K562 (cell line): ENCODE results near the gene KISS1. TPM values are rescaled to one million over a fixed set of nuclear protein-coding genes. Genes with fewer than 3 reads are reported as not detected.

Source experiments
- ATAC-seq: fragments of 200-7000 bp; cut with Tn5 transposase; 3 replicates; pipeline ENCODE4 v1.9.1; 2020; ENCODE audit warnings: moderate library complexity
- BruUV-seq: library from RNA; stranded (reverse); fragments of 400-500 nt; replicated peaks from 2 replicates; lab custom pipeline; 2021; lab: Mats Ljungman, UMichigan
- CTCF ChIA-PET: fragments of 300-600 bp; formaldehyde crosslinking; extraction: SDS; loops from one replicate; lab custom pipeline; 2021; ENCODE audit warnings: low intra/inter-chr PET ratio; lab: Yijun Ruan, JAX
- POLR2A ChIA-PET: fragments of 300-600, 350-650 bp; sonication (Branson Sonifier 250); formaldehyde crosslinking; extraction: SDS; loops from one replicate; lab custom pipeline; 2021; ENCODE audit warnings: antibody characterized with exemption, inconsistent platforms; lab: Yijun Ruan, JAX
- DNase-seq, 4 experiments: peaks; one replicate each; pipeline versions ENCODE4 v3.0.0 to v3.0.0-alpha.2; 2011 to 2018; ENCODE audit warnings: low spot score in 3 of 4, mixed read lengths in 3 of 4; ENCODE audit errors: extremely low read depth in 1 of 4
- FAIRE-seq: peaks from 2 replicates; lab custom pipeline; 2011; peaks lifted over from hg19 to GRCh38; lab: Jason Lieb, UNC
- H2AFZ ChIP-seq: 2 replicates; pipeline ENCODE4 v1.6.0; 2011; ENCODE audit warnings: low read depth, low read length, control low read depth, inconsistent platforms
- H3K27ac ChIP-seq: fragments of 200-600 bp; 3 replicates; pipeline ENCODE4 v1.8.0; 2011; ENCODE audit warnings: low read depth, mild to moderate bottlenecking, control low read depth, inconsistent platforms, low read length, moderate library complexity, mixed read lengths; ENCODE audit errors: extremely low read depth
- H3K27me3 ChIP-seq, 2 experiments: fragments of 300-600 bp in 1 of 2; 2 replicates in 1 of 2; 3 replicates in 1 of 2; pipeline versions ENCODE4 v1.6.0 to v1.8.0; 2011; ENCODE audit warnings: inconsistent platforms in 2 of 2, low read length in 2 of 2, mild to moderate bottlenecking in 1 of 2, mixed read lengths in 1 of 2, moderate library complexity in 1 of 2; ENCODE audit not compliant: control insufficient read depth in 2 of 2, insufficient read depth in 2 of 2
- H3K36me3 ChIP-seq: fragments of 300-600 bp; 3 replicates; pipeline ENCODE4 v1.8.0; 2011; ENCODE audit warnings: mild to moderate bottlenecking, low read length, inconsistent platforms; ENCODE audit not compliant: control insufficient read depth, insufficient read depth
- H3K4me1 ChIP-seq, 2 experiments: fragments of 200-600 bp in 1 of 2; replicated peaks in 1 of 2; 2 replicates in 1 of 2; 3 replicates in 1 of 2; pipeline versions ENCODE4 v1.5.1 to v1.8.0; 2011; ENCODE audit warnings: inconsistent platforms in 2 of 2, low read length in 2 of 2, mild to moderate bottlenecking in 1 of 2, mixed read lengths in 1 of 2, moderate library complexity in 1 of 2; ENCODE audit not compliant: control insufficient read depth in 2 of 2, insufficient read depth in 2 of 2
- H3K4me2 ChIP-seq: 2 replicates; pipeline ENCODE4 v1.6.1; 2011; ENCODE audit warnings: low read length, control low read depth, inconsistent platforms, mixed read lengths; ENCODE audit not compliant: insufficient read depth
- H3K4me3 ChIP-seq: fragments of 200-600 bp; sonication (generic), shearing (Covaris generic); 2 replicates; pipeline ENCODE4 v1.5.1; 2016; ENCODE audit warnings: control low read depth, inconsistent platforms
- H3K79me2 ChIP-seq: fragments of 200-600 bp; 3 replicates; pipeline ENCODE4 v1.8.0; 2011; ENCODE audit warnings: low read length, inconsistent platforms; ENCODE audit not compliant: control insufficient read depth, insufficient read depth
- H3K9ac ChIP-seq, 2 experiments: 2 replicates each; pipeline versions ENCODE4 v1.6.0 to v1.6.1; 2011; ENCODE audit warnings: low read depth in 2 of 2, low read length in 2 of 2, control low read depth in 1 of 2, inconsistent platforms in 1 of 2, mild to moderate bottlenecking in 1 of 2, mixed read lengths in 1 of 2; ENCODE audit not compliant: insufficient read depth in 1 of 2
- H3K9me1 ChIP-seq: one replicate; pipeline ENCODE4 v1.6.0; 2011; ENCODE audit warnings: inconsistent platforms, mild to moderate bottlenecking, low read length, moderate library complexity; ENCODE audit not compliant: control insufficient read depth, insufficient read depth
- H3K9me3 ChIP-seq: replicated peaks from 2 replicates; pipeline ENCODE4 v1.5.1; 2011; ENCODE audit warnings: low read depth, low read length, inconsistent platforms; ENCODE audit not compliant: control insufficient read depth, insufficient read depth
- H4K20me1 ChIP-seq: replicated peaks from 2 replicates; pipeline ENCODE4 v1.6.1; 2011; ENCODE audit warnings: low read length, inconsistent platforms, mixed read lengths; ENCODE audit not compliant: control insufficient read depth, insufficient read depth
- CTCF ChIP-seq, 3 experiments: IDR thresholded peaks in 2 of 3; conservative IDR thresholded peaks in 1 of 3; 2 replicates each; pipeline ENCODE4 v1.5.1; 2011 to 2012; ENCODE audit warnings: low read length in 3 of 3, mild to moderate bottlenecking in 3 of 3, control low read depth in 2 of 3, improper control_type of control experiment in 1 of 3, inconsistent platforms in 1 of 3, low read depth in 1 of 3, mixed read lengths in 1 of 3, moderate library complexity in 1 of 3; ENCODE audit not compliant: insufficient read depth in 2 of 3
- DLX4 ChIP-seq: fragments of 250-450 bp; sonication (Bioruptor Pico); IDR thresholded peaks from 2 replicates; pipeline ENCODE4 v1.6.1; 2021; ENCODE audit warnings: mild to moderate bottlenecking
- ELK3 ChIP-seq: fragments of 450-650 bp; formaldehyde crosslinking; IDR thresholded peaks from 2 replicates; pipeline ENCODE4 v1.4.0; 2020; ENCODE audit warnings: mild to moderate bottlenecking
- PHF20 ChIP-seq: fragments of 450-650 bp; IDR thresholded peaks from 2 replicates; pipeline ENCODE4 v1.6.1; 2018; ENCODE audit not compliant: partially characterized antibody
- REST ChIP-seq, 2 experiments: fragments of 450-650 bp; formaldehyde crosslinking in 1 of 2; IDR thresholded peaks; 2 replicates each; pipeline versions ENCODE4 v1.4.0 to v1.6.1; 2014 to 2020; ENCODE audit warnings: mild to moderate bottlenecking in 2 of 2, borderline replicate concordance in 1 of 2, low read depth in 1 of 2
- RNF219 ChIP-seq: fragments of 250-450 bp; sonication (Bioruptor Pico); IDR thresholded peaks from 2 replicates; pipeline ENCODE4 v1.5.0; 2022; ENCODE audit warnings: mild to moderate bottlenecking
- SRSF7 ChIP-seq: fragments of 200-400 bp; formaldehyde crosslinking; optimal IDR thresholded peaks from 2 replicates; pipeline ENCODE3; 2017; ENCODE audit warnings: mild to moderate bottlenecking, low read depth, low read length
- ZNF551 ChIP-seq: fragments of 250-450 bp; sonication (Bioruptor Pico); IDR thresholded peaks from 2 replicates; pipeline ENCODE4 v1.5.0; 2021; ENCODE audit warnings: mild to moderate bottlenecking, moderate library complexity
- WGBS: fragments of 100-300 bp; shearing (Covaris generic); methylation state at CpG from one replicate; pipeline ENCODE4 v1.1.6; 2016; ENCODE audit warnings: low coverage, mixed read lengths; ENCODE audit not compliant: insufficient coverage; ENCODE audit errors: missing lambda C conversion rate; 5-methylcytosine and 5-hydroxymethylcytosine counted together
- in situ Hi-C: fragments of 300-500 bp; cut with MboI; formaldehyde crosslinking; loops from 4 replicates; pipeline ENCODE4 v1.15.0; 2018; ENCODE audit warnings: inconsistent platforms, mixed read lengths
- intact Hi-C: fragments of 100-400 bp; cut with micrococcal nuclease; formaldehyde crosslinking; loops from 2 replicates; pipeline ENCODE4 v1.14.2; 2022
- polyA plus RNA-seq, 8 experiments: library from polyadenylated mRNA; depleted of rRNA in 4 of 8; stranded (reverse) in 5 of 8; unstranded in 3 of 8; fragments of >200 nt; fragmentation: Nextera tagmentation in 2 of 8; fragmentation: Illumina TruSeq in 1 of 8; extraction: Ambion mirVana in 2 of 8; extraction: Trizol in 1 of 8; gene quantifications; 2 replicates each; pipeline versions ENCODE4 v1.2.1 to v1.2.3, GENCODE V29; 2011 to 2014; ENCODE audit warnings: inconsistent platforms in 1 of 8, missing spikeins in 1 of 8
- total RNA-seq, 7 experiments: library from RNA; depleted of rRNA in 6 of 7; stranded (reverse); fragments of >200 nt in 6 of 7; fragmentation: Illumina TruSeq in 2 of 7; extraction: Trizol in 2 of 7; gene quantifications; 2 replicates each; pipeline versions ENCODE4 v1.2.1 to v1.2.3, GENCODE V29; 2011 to 2021; ENCODE audit warnings: low replicate concordance in 1 of 7

The KISS1 gene
- total and polyA plus RNA-seq, 9 of the 15 experiments (the other 6 are each of a cell fraction or from before 2014, with no cell fraction given), result 0.31 TPM; not detected in 8

- in situ Hi-C loops (no loop called here), intact Hi-C loops (no loop called here)
- H4K20me1 ChIP-seq, result peaks cover 15% of the 10 kb centered on the region
- no peak overlapping the region for H3K27ac ChIP-seq
- no peaks in the 10 kb centered on the region for H3K9me3 ChIP-seq
- peaks cover 14 to 47% of the 10 kb centered on the region in 2 experiments for H3K27me3 ChIP-seq
- H3K4me2 ChIP-seq, result no peak overlapping the region
- ATAC-seq (no peak), FAIRE-seq (peak; percentile 46), DNase-seq (no peak)
- H3K4me3 ChIP-seq, result no peak overlapping the region
- H3K9me1 ChIP-seq, result no peaks in the 10 kb centered on the region
- H3K9ac ChIP-seq, result no peak overlapping the region
- no peak overlapping the region for H2AFZ ChIP-seq
- no peaks in the 10 kb centered on the region for H3K79me2 ChIP-seq
- WGBS, result 8% methylated on average over 8 of the region's 8 CpGs
- CTCF ChIA-PET, result no interaction called here
- H3K4me1 ChIP-seq, result peaks cover 13 to 17% of the 10 kb centered on the region in 2 experiments; a peak in 4 of 5 replicates
- no TSS peak for BruUV-seq
- POLR2A ChIA-PET, result no interaction called here
- no peaks in the 10 kb centered on the region for H3K36me3 ChIP-seq
- no peak for TF ChIP-seq ELK3 (CRISPR knock-in tag)
- TF ChIP-seq CTCF (IDR thresholded peaks at IDR 0.05 in 2 of 3, conservative IDR thresholded peaks at IDR 0.05 in 1 of 3; ENCODE audit: insufficient read depth in 2 of 3, low read depth in 1 of 3, low read length in 3 of 3), result no peak
- TF ChIP-seq PHF20, result no peak
- TF ChIP-seq ZNF551 (CRISPR knock-in tag), result no peak
- no peak for TF ChIP-seq DLX4 (CRISPR knock-in tag)
- no peak for TF ChIP-seq SRSF7
- TF ChIP-seq REST (IDR thresholded peaks at IDR 0.05; ENCODE audit: borderline replicate concordance), result no peak
- no peak for TF ChIP-seq REST (CRISPR knock-in tag; IDR thresholded peaks at IDR 0.05; ENCODE audit: low read depth)
- TF ChIP-seq RNF219 (CRISPR knock-in tag), result no peak
These were observed 28.4 kb upstream of the KISS1 start for GRCh38 chr1:204224655-204225054.
